DOHH2 (cell line): Measurements from ENCODE around the gene CCDC152.

Source experiments
- CTCF ChIP-seq: fragments of 200-600 bp; sonication (generic); IDR thresholded peaks from one replicate; pipeline ENCODE4 v1.5.1; 2014; ENCODE audit warnings: antibody characterized with exemption, mild to moderate bottlenecking, low read depth, low read length; ENCODE audit not compliant: poor library complexity, severe bottlenecking
- EZH2phosphoT487 ChIP-seq: fragments of 200-600 bp; sonication (generic); IDR thresholded peaks from 2 replicates; pipeline ENCODE4 v1.6.1; 2017; ENCODE audit warnings: borderline replicate concordance, mild to moderate bottlenecking, antibody characterized with exemption, low read length, moderate library complexity, mixed read lengths

GRCh38 chr5:42837601-42838000 lies 81.0 kb downstream of the CCDC152 start:
- TF ChIP-seq CTCF = no peak
- TF ChIP-seq EZH2phosphoT487 = no peak
